Kidney (tissue), 14 donors: ENCODE measurements around the gene SMTNL2. TPM values are rescaled to one million over a fixed set of nuclear protein-coding genes. Genes with fewer than 3 reads are reported as not detected.

Experiments
- DNase-seq, 5 donors: peaks; one replicate each; pipeline ENCODE4 v3.0.0-alpha.2; 2013 to 2020
- FAIRE-seq: peaks from 2 replicates; lab custom pipeline; 2012; peaks lifted over from hg19 to GRCh38; lab: Jason Lieb, UNC
- H3K27ac ChIP-seq, 2 donors: one replicate each; pipeline ENCODE4 v1.7.0; 2013; ENCODE audit warnings: low read depth in 2 of 2, low read length in 2 of 2, inconsistent platforms in 1 of 2
- H3K27me3 ChIP-seq: one replicate; pipeline ENCODE4 v1.7.1; 2013; ENCODE audit warnings: low read length, inconsistent platforms; ENCODE audit not compliant: control insufficient read depth, insufficient read depth
- H3K36me3 ChIP-seq, 3 donors: one replicate each; pipeline versions ENCODE4 v1.7.0 to v1.7.1; 2013; ENCODE audit warnings: low read length in 3 of 3, control low read depth in 1 of 3, inconsistent platforms in 1 of 3; ENCODE audit not compliant: insufficient read depth in 3 of 3, control insufficient read depth in 2 of 3
- H3K4me1 ChIP-seq, 3 donors: one replicate each; pipeline versions ENCODE4 v1.7.0 to v1.7.1; 2013; ENCODE audit warnings: low read length in 3 of 3, inconsistent platforms in 1 of 3, low read depth in 1 of 3; ENCODE audit not compliant: control insufficient read depth in 2 of 3, insufficient read depth in 2 of 3
- H3K4me3 ChIP-seq, 3 donors: one replicate each; pipeline versions ENCODE4 v1.7.0 to v1.8.1; 2013; ENCODE audit warnings: low read length in 3 of 3, control low read depth in 1 of 3, inconsistent platforms in 1 of 3
- H3K9ac ChIP-seq, 3 donors: one replicate each; pipeline versions ENCODE4 v1.7.0 to v1.7.1; 2013; ENCODE audit warnings: low read length in 3 of 3, control low read depth in 1 of 3, inconsistent platforms in 1 of 3
- H3K9me3 ChIP-seq, 3 donors: one replicate each; pipeline versions ENCODE4 v1.7.0 to v1.7.1; 2013; ENCODE audit warnings: low read length in 3 of 3, control low read depth in 1 of 3, inconsistent platforms in 1 of 3; ENCODE audit not compliant: control insufficient read depth in 2 of 3, insufficient read depth in 1 of 3
- intact Hi-C: fragments of 100-400 bp; cut with DNase I; formaldehyde crosslinking; loops from one replicate; pipeline ENCODE4 v1.11.1; 2022
- polyA plus RNA-seq: library from polyadenylated mRNA; stranded (reverse); fragments of 350-450 nt; fragmentation: Illumina TruSeq; extraction: RNeasy Lipid Tissue Mini Kit (QIAGEN cat#74804); gene quantifications from one replicate; pipeline ENCODE4 v1.2.3, GENCODE V29; 2014; ENCODE audit warnings: low read depth, low replicate concordance; ENCODE audit not compliant: insufficient read depth
- total RNA-seq: library from RNA; stranded (reverse); fragmentation: NEBNext Ultra II Directional; extraction: Animal tissue kit (Norgen Biotek cat#: 25700); gene quantifications from one replicate; pipeline ENCODE4 v1.2.1, GENCODE V29; 2021
- TF ChIP-seq, protein P1 (sequence below): IDR thresholded peaks from 3 replicates; pipeline ENCODE4 v1.5.1; 2012; ENCODE audit warnings: mild to moderate bottlenecking, moderate library complexity, borderline replicate concordance; ENCODE audit not compliant: insufficient read depth; ENCODE audit errors: extremely low read depth
- donor health status: control.
- donor health status: control.
- donor health status: control.
- donor health status: control.
- donor health status: control.
- donor health status: DM: yes; HTN: yes; CAD: no.
- donor health status: Normal renal cell carcinoma (clear cell type).

The SMTNL2 gene
- total and polyA plus RNA-seq, 2 donors from 2014 or later: 25.6 to 58.1 TPM

- Histone ChIP-seq H3K27ac (no peak within 1 kb of the TSS), H3K9ac (no peak within 1 kb of the TSS), H3K36me3 (no peaks in the 10 kb centered on the region), H3K4me1 (peaks cover 0 to 8% (median 0%) of the 10 kb centered on the region in 3 donors), H3K4me3 (no peak within 1 kb of the TSS), H3K27me3 (peaks cover 23% of the 10 kb centered on the region), H3K9me3 (no peaks in the 10 kb centered on the region)
- DNase-seq (peak in 1 of 5 donors; percentile 21), FAIRE-seq (no peak)
- TF ChIP-seq, protein P1, sequence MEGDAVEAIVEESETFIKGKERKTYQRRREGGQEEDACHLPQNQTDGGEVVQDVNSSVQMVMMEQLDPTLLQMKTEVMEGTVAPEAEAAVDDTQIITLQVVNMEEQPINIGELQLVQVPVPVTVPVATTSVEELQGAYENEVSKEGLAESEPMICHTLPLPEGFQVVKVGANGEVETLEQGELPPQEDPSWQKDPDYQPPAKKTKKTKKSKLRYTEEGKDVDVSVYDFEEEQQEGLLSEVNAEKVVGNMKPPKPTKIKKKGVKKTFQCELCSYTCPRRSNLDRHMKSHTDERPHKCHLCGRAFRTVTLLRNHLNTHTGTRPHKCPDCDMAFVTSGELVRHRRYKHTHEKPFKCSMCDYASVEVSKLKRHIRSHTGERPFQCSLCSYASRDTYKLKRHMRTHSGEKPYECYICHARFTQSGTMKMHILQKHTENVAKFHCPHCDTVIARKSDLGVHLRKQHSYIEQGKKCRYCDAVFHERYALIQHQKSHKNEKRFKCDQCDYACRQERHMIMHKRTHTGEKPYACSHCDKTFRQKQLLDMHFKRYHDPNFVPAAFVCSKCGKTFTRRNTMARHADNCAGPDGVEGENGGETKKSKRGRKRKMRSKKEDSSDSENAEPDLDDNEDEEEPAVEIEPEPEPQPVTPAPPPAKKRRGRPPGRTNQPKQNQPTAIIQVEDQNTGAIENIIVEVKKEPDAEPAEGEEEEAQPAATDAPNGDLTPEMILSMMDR: no peak
- intact Hi-C loops: no loop called here
Observed at GRCh38 chr17:4641297-4642195, 57.2 kb downstream of the SMTNL2 start, which contains the start of gene ALOX15. Gene ALOX15 (minus strand): TSS chr17:4641678. CDS start chr17:4641651, 27 bp downstream.

GRCh38 chr17:4642286-4642685, 58.0 kb downstream of the SMTNL2 start:
- Histone ChIP-seq H3K27me3 (peaks cover 21% of the 10 kb centered on the region), H3K9me3 (no peaks in the 10 kb centered on the region), H3K36me3 (no peaks in the 10 kb centered on the region), H3K9ac (no peak overlapping the region), H3K4me1 (peaks cover 0 to 8% (median 0%) of the 10 kb centered on the region in 3 donors), H3K4me3 (no peak overlapping the region), H3K27ac (no peak overlapping the region)
- TF ChIP-seq, protein P1: no peak
- no peak for DNase-seq
- intact Hi-C loops: no loop called here
- no peak for FAIRE-seq

GRCh38 chr17:4643676-4644075, 59.3 kb downstream of the SMTNL2 start:
- H3K9me3 ChIP-seq: no peaks in the 10 kb centered on the region
- H3K27me3 ChIP-seq: peaks cover 21% of the 10 kb centered on the region
- TF ChIP-seq, protein P1: no peak
- DNase-seq (no peak), FAIRE-seq (no peak)
- H3K4me1 ChIP-seq: peaks cover 0 to 8% (median 0%) of the 10 kb centered on the region in 3 donors
- intact Hi-C loops: no loop called here
- H3K27ac ChIP-seq: no peak overlapping the region
- no peak overlapping the region for H3K4me3 ChIP-seq
- no peak overlapping the region for H3K9ac ChIP-seq
- no peaks in the 10 kb centered on the region for H3K36me3 ChIP-seq
